ELR (cell line): ENCODE results near the gene MARS1.
A peak's percentile ranks its signal among the peaks of the same experiment; 100 is the strongest.
"Not testable (repeated sequence)": the region's sequence is repeated elsewhere in the genome, so short reads cannot be mapped to it uniquely, and the experiment has no call there.

Source experiments
- DNase-seq: peaks from one replicate; pipeline ENCODE4 v3.0.0-alpha.2; 2015; ENCODE audit warnings: low read depth

MARS1 gene

GRCh38 chr12:57487597-57488401, at the start of gene MARS1:
Gene MARS1 (plus strand): TSS chr12:57488068. CDS start chr12:57488091, 23 bp downstream.
- peak; percentile 98 for DNase-seq

- no peak for DNase-seq
These were observed 49.5 kb upstream of the MARS1 start for GRCh38 chr12:57438400-57438799.

- DNase-seq: no peak
These were observed 48.1 kb upstream of the MARS1 start for GRCh38 chr12:57439762-57440266.

- DNase-seq: not testable (repeated sequence)
These were observed 46.5 kb upstream of the MARS1 start for GRCh38 chr12:57441393-57441792.

GRCh38 chr12:57441846-57442427, 45.9 kb upstream of the MARS1 start:
- DNase-seq: no peak

- not testable (repeated sequence) for DNase-seq
These were observed 43.5 kb upstream of the MARS1 start for GRCh38 chr12:57444337-57444736.

GRCh38 chr12:57444744-57445143, 43.1 kb upstream of the MARS1 start:
- DNase-seq: no peak

GRCh38 chr12:57446292-57446960, 41.4 kb upstream of the MARS1 start:
- no peak for DNase-seq

- no peak for DNase-seq
These were observed 39.2 kb upstream of the MARS1 start for GRCh38 chr12:57448669-57449068.

GRCh38 chr12:57449375-57449774, 38.5 kb upstream of the MARS1 start:
- no peak for DNase-seq

- no peak for DNase-seq
These were observed 37.8 kb upstream of the MARS1 start for GRCh38 chr12:57450057-57450456.

GRCh38 chr12:57451233-57451778, 36.6 kb upstream of the MARS1 start:
- DNase-seq: no peak

GRCh38 chr12:57452181-57452936, 35.5 kb upstream of the MARS1 start:
- peak; percentile 86 for DNase-seq

GRCh38 chr12:57452937-57453509, 34.8 kb upstream of the MARS1 start:
- DNase-seq: peak; percentile 84

GRCh38 chr12:57454213-57454565, 33.7 kb upstream of the MARS1 start:
- no peak for DNase-seq

- DNase-seq: peak; percentile 56
These were observed 33.1 kb upstream of the MARS1 start, which contains the start of gene INHBE for GRCh38 chr12:57454566-57455373. Gene INHBE (plus strand): TSS chr12:57455307. CDS start chr12:57455537, 230 bp downstream.

- no peak for DNase-seq
These were observed 32.3 kb upstream of the MARS1 start for GRCh38 chr12:57455374-57456144.

GRCh38 chr12:57456145-57456700, 31.6 kb upstream of the MARS1 start:
- peak; percentile 67 for DNase-seq

GRCh38 chr12:57456737-57457490, 31.0 kb upstream of the MARS1 start:
- no peak for DNase-seq
